Measurements from ENCODE around the gene SMYD3.

The SMYD3 gene

DNA sequence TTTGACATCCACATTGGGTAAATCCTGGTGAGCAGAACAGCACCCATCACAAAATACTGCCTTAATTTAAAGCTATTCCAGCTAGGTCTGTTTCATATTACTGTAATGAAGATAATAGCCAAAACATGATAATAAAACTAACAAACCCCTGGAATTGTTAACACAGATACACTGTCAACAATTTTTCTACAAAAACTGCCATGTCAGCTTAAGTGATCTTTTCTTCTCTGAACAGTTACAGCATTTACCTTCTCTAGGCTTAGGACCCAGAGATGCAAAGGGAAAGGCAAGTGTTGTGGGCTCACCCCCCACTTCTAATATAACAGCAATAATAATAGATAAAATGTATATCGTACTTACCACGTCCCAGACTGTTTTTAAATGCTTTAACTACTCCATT, 92.1 kb downstream of the SMYD3 start:
- Histone ChIP-seq H3K9ac (ENCODE audit: low read length) (no peak overlapping the region), H2AK5ac (ENCODE audit: low read length, severe bottlenecking) (no peak overlapping the region), H2AFZ (ENCODE audit: low read depth, low read length) (no peak overlapping the region), H3K4ac (ENCODE audit: low read depth in 1 of 2, low read length in 2 of 2) (no peak overlapping the region), H3K23ac (ENCODE audit: low read length in 2 of 2) (no peak overlapping the region), H3K27ac (ENCODE audit: low read length, poor library complexity, severe bottlenecking) (no peak overlapping the region), H3K36me3 (ENCODE audit: control insufficient read depth in 1 of 2, insufficient read depth in 2 of 2, low read depth in 1 of 2, low read length in 2 of 2) (peaks cover 0 to 7% of the 10 kb centered on the region in 2 experiments), H3K9me3 (ENCODE audit: control insufficient read depth, low read length) (no peaks in the 10 kb centered on the region), H3K4me3 (ENCODE audit: insufficient read depth in 1 of 2, low read depth in 1 of 2, low read length in 2 of 2) (peak overlapping the region in 1 of 2 experiments; percentile 68), H2BK120ac (ENCODE audit: low read depth, low read length) (no peak overlapping the region), H3K4me1 (ENCODE audit: control insufficient read depth, insufficient read depth, low read depth, low read length) (no peaks in the 10 kb centered on the region), H3K14ac (ENCODE audit: low read length in 2 of 2) (no peak overlapping the region), H2BK15ac (ENCODE audit: low read depth, poor library complexity, severe bottlenecking) (no peak overlapping the region), H4K91ac (ENCODE audit: low read length) (no peak overlapping the region), H3K79me1 (replicated peaks; ENCODE audit: low read length, poor library complexity, severe bottlenecking) (peaks cover 19% of the 10 kb centered on the region), H2BK5ac (ENCODE audit: low read depth, low read length, poor library complexity, severe bottlenecking) (no peak overlapping the region), H2BK12ac (ENCODE audit: low read length in 2 of 2) (no peak overlapping the region), H3K18ac (ENCODE audit: low read depth in 1 of 2, low read length in 2 of 2) (no peak overlapping the region), H4K8ac (ENCODE audit: low read length) (no peak overlapping the region), H3K27me3 (ENCODE audit: control insufficient read depth in 1 of 2, insufficient read depth in 1 of 2, low read length in 2 of 2) (no peaks in the 10 kb centered on the region), H3K4me2 (ENCODE audit: low read length, poor library complexity, severe bottlenecking) (no peak overlapping the region)
- DNase-seq = no peak
- 86% methylated on average over 2 of the region's 2 CpGs for WGBS

- Histone ChIP-seq H2AFZ (ENCODE audit: low read depth, low read length) (no peak overlapping the region), H3K4me2 (ENCODE audit: low read length, poor library complexity, severe bottlenecking) (no peak overlapping the region), H2BK12ac (ENCODE audit: low read length in 2 of 2) (no peak overlapping the region), H4K91ac (ENCODE audit: low read length) (no peak overlapping the region), H3K36me3 (ENCODE audit: control insufficient read depth in 1 of 2, insufficient read depth in 2 of 2, low read depth in 1 of 2, low read length in 2 of 2) (peaks cover 0 to 3% of the 10 kb centered on the region in 2 experiments), H3K4ac (ENCODE audit: low read depth in 1 of 2, low read length in 2 of 2) (no peak overlapping the region), H3K27ac (ENCODE audit: low read length, poor library complexity, severe bottlenecking) (no peak overlapping the region), H2BK15ac (ENCODE audit: low read depth, poor library complexity, severe bottlenecking) (no peak overlapping the region), H2AK5ac (ENCODE audit: low read length, severe bottlenecking) (no peak overlapping the region), H2BK5ac (ENCODE audit: low read depth, low read length, poor library complexity, severe bottlenecking) (no peak overlapping the region), H3K9me3 (ENCODE audit: control insufficient read depth, low read length) (no peaks in the 10 kb centered on the region), H3K4me3 (ENCODE audit: insufficient read depth in 1 of 2, low read depth in 1 of 2, low read length in 2 of 2) (no peak overlapping the region), H3K18ac (ENCODE audit: low read depth in 1 of 2, low read length in 2 of 2) (no peak overlapping the region), H4K8ac (ENCODE audit: low read length) (no peak overlapping the region), H3K14ac (ENCODE audit: low read length in 2 of 2) (no peak overlapping the region), H2BK120ac (ENCODE audit: low read depth, low read length) (no peak overlapping the region), H3K4me1 (ENCODE audit: control insufficient read depth, insufficient read depth, low read depth, low read length) (no peaks in the 10 kb centered on the region), H3K9ac (ENCODE audit: low read length) (no peak overlapping the region), H3K23ac (ENCODE audit: low read length in 2 of 2) (no peak overlapping the region), H3K79me1 (replicated peaks; ENCODE audit: low read length, poor library complexity, severe bottlenecking) (peaks cover 11% of the 10 kb centered on the region), H3K27me3 (ENCODE audit: control insufficient read depth in 1 of 2, insufficient read depth in 1 of 2, low read length in 2 of 2) (no peaks in the 10 kb centered on the region)
- 98% methylated on average over 6 of the region's 7 CpGs for WGBS
- DNase-seq = no peak
Measured at GRCh38 chr1:246413430-246413829, 93.6 kb downstream of the SMYD3 start.

DNA sequence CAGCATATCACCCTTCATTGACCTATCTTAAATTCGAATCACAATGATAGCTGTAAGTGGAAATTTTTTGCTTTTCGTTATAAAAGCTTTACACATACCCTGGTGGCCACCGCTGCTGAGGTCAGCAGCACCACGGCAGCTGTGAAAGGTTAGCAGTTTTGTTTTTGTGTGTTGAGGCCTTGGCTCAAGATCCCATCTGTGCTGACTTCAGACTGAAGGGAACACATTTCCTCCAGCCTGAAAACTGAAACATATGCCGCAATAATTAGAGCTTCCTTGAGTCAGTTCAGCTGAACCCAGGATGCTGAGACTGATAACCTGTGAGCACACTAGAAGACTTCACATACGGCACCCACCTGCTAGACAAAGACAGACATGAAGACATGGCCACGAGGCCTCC, 103.0 kb downstream of the SMYD3 start:
- DNase-seq = no peak
- Histone ChIP-seq H3K9me3 (ENCODE audit: control insufficient read depth, low read length) (no peaks in the 10 kb centered on the region), H2BK15ac (ENCODE audit: low read depth, poor library complexity, severe bottlenecking) (no peak overlapping the region), H3K27me3 (ENCODE audit: control insufficient read depth in 1 of 2, insufficient read depth in 1 of 2, low read length in 2 of 2) (no peaks in the 10 kb centered on the region), H4K91ac (ENCODE audit: low read length) (no peak overlapping the region), H2BK120ac (ENCODE audit: low read depth, low read length) (no peak overlapping the region), H3K27ac (ENCODE audit: low read length, poor library complexity, severe bottlenecking) (no peak overlapping the region), H3K79me1 (replicated peaks; ENCODE audit: low read length, poor library complexity, severe bottlenecking) (peaks cover 8% of the 10 kb centered on the region), H4K8ac (ENCODE audit: low read length) (no peak overlapping the region), H3K18ac (ENCODE audit: low read depth in 1 of 2, low read length in 2 of 2) (no peak overlapping the region), H3K4ac (ENCODE audit: low read depth in 1 of 2, low read length in 2 of 2) (no peak overlapping the region), H3K9ac (ENCODE audit: low read length) (no peak overlapping the region), H2BK12ac (ENCODE audit: low read length in 2 of 2) (no peak overlapping the region), H3K4me3 (ENCODE audit: insufficient read depth in 1 of 2, low read depth in 1 of 2, low read length in 2 of 2) (no peak overlapping the region), H3K23ac (ENCODE audit: low read length in 2 of 2) (no peak overlapping the region), H3K4me2 (ENCODE audit: low read length, poor library complexity, severe bottlenecking) (no peak overlapping the region), H2AFZ (ENCODE audit: low read depth, low read length) (no peak overlapping the region), H3K14ac (ENCODE audit: low read length in 2 of 2) (no peak overlapping the region), H2AK5ac (ENCODE audit: low read length, severe bottlenecking) (no peak overlapping the region), H3K4me1 (ENCODE audit: control insufficient read depth, insufficient read depth, low read depth, low read length) (peaks cover 1% of the 10 kb centered on the region), H3K36me3 (ENCODE audit: control insufficient read depth in 1 of 2, insufficient read depth in 2 of 2, low read depth in 1 of 2, low read length in 2 of 2) (no peaks in the 10 kb centered on the region), H2BK5ac (ENCODE audit: low read depth, low read length, poor library complexity, severe bottlenecking) (no peak overlapping the region)
- 94% methylated on average over 6 of the region's 7 CpGs for WGBS

DNA sequence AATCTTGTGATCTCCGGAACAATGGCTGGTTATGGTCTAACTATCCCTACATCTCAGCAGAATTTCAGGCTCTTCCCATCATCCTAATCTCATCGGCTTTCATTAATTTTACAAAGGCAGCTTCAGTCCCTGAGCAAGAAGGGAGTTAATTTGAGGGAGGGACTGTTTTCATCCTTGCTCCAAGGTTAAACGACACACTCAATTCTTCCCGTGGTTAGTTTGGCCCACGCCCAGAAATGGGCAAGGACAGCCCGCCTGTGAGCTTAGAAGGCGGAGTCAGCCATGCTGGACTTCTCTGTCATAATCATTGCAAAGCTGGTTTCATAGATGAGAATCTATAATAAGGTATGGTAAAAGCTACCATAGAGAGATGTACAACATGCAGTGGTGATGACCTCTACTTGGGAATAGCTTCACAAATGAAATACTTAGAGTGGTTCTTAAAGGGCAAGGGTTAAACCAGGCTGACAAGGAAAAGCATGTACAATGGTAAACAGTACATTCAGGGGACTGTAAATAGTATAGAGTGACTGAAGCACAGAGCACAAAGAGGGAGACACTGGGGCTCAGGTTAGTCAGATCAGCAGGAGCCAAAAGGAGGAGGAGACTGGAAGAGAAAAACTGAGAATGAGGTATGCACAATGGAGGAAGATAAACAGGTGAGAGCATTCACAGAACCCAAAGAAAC, 108.8 kb downstream of the SMYD3 start:
- Histone ChIP-seq H2BK120ac (ENCODE audit: low read depth, low read length) (no peak overlapping the region), H2BK5ac (ENCODE audit: low read depth, low read length, poor library complexity, severe bottlenecking) (no peak overlapping the region), H3K4me1 (ENCODE audit: control insufficient read depth, insufficient read depth, low read depth, low read length) (no peaks in the 10 kb centered on the region), H3K79me1 (replicated peaks; ENCODE audit: low read length, poor library complexity, severe bottlenecking) (peaks cover 27% of the 10 kb centered on the region), H2BK15ac (ENCODE audit: low read depth, poor library complexity, severe bottlenecking) (no peak overlapping the region), H3K9ac (ENCODE audit: low read length) (no peak overlapping the region), H3K18ac (ENCODE audit: low read depth in 1 of 2, low read length in 2 of 2) (no peak overlapping the region), H3K36me3 (ENCODE audit: control insufficient read depth in 1 of 2, insufficient read depth in 2 of 2, low read depth in 1 of 2, low read length in 2 of 2) (no peaks in the 10 kb centered on the region), H3K4ac (ENCODE audit: low read depth in 1 of 2, low read length in 2 of 2) (no peak overlapping the region), H3K23ac (ENCODE audit: low read length in 2 of 2) (no peak overlapping the region), H3K14ac (ENCODE audit: low read length in 2 of 2) (no peak overlapping the region), H3K4me2 (ENCODE audit: low read length, poor library complexity, severe bottlenecking) (no peak overlapping the region), H2AFZ (ENCODE audit: low read depth, low read length) (no peak overlapping the region), H2BK12ac (ENCODE audit: low read length in 2 of 2) (no peak overlapping the region), H3K4me3 (ENCODE audit: insufficient read depth in 1 of 2, low read depth in 1 of 2, low read length in 2 of 2) (no peak overlapping the region), H4K8ac (ENCODE audit: low read length) (no peak overlapping the region), H3K27me3 (ENCODE audit: control insufficient read depth in 1 of 2, insufficient read depth in 1 of 2, low read length in 2 of 2) (no peaks in the 10 kb centered on the region), H2AK5ac (ENCODE audit: low read length, severe bottlenecking) (no peak overlapping the region), H3K9me3 (ENCODE audit: control insufficient read depth, low read length) (no peaks in the 10 kb centered on the region), H4K91ac (ENCODE audit: low read length) (no peak overlapping the region), H3K27ac (ENCODE audit: low read length, poor library complexity, severe bottlenecking) (no peak overlapping the region)
- peak; percentile 29 for DNase-seq
- 80% methylated on average over 7 of the region's 7 CpGs for WGBS
